Keratinocyte (primary cell): ENCODE data around the gene ADGRG6.

Experiments used
- EZH2 ChIP-seq: IDR thresholded peaks from one replicate; pipeline ENCODE4 v1.6.1; 2012; ENCODE audit warnings: inconsistent platforms, mild to moderate bottlenecking, low read length, moderate library complexity
- TF ChIP-seq, protein P1 (sequence below), 3 experiments: IDR thresholded peaks in 1 of 3; conservative IDR thresholded peaks in 1 of 3; optimal IDR thresholded peaks in 1 of 3; 2 replicates in 2 of 3; 3 replicates in 1 of 3; pipeline versions ENCODE3 to v1.5.1; 2011; ENCODE audit warnings: low read length in 3 of 3, mild to moderate bottlenecking in 3 of 3, moderate library complexity in 2 of 3, control low read depth in 1 of 3, inconsistent platforms in 1 of 3; ENCODE audit not compliant: insufficient read depth in 2 of 3; ENCODE audit errors: extremely low read depth in 1 of 3

DNA sequence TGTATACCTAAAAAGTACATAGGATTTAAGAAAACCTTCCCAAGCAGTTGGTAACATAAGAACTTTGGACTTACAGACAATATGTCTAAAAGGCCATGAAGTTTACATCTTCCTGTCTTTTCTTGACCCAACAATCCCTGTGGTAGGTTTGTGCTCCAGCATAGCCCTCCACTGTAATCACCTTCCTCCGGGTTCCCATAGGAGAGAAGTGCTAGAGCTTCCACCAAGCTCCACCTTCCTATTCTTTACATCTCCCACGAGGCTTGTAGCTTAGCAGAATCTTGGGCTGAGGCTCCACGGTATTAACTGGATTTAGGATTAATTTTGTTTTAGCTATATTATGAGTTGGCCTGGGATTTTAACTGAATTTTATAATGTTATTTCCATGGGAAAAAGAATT lies 23.3 kb downstream of the ADGRG6 start:
- TF ChIP-seq EZH2 = no peak
- TF ChIP-seq, protein P1, sequence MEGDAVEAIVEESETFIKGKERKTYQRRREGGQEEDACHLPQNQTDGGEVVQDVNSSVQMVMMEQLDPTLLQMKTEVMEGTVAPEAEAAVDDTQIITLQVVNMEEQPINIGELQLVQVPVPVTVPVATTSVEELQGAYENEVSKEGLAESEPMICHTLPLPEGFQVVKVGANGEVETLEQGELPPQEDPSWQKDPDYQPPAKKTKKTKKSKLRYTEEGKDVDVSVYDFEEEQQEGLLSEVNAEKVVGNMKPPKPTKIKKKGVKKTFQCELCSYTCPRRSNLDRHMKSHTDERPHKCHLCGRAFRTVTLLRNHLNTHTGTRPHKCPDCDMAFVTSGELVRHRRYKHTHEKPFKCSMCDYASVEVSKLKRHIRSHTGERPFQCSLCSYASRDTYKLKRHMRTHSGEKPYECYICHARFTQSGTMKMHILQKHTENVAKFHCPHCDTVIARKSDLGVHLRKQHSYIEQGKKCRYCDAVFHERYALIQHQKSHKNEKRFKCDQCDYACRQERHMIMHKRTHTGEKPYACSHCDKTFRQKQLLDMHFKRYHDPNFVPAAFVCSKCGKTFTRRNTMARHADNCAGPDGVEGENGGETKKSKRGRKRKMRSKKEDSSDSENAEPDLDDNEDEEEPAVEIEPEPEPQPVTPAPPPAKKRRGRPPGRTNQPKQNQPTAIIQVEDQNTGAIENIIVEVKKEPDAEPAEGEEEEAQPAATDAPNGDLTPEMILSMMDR (optimal IDR thresholded peaks at IDR 0.05 in 1 of 3, IDR thresholded peaks at IDR 0.05 in 1 of 3, conservative IDR thresholded peaks at IDR 0.05 in 1 of 3; ENCODE audit: extremely low read depth in 1 of 3, insufficient read depth in 2 of 3, low read length in 3 of 3) = no peak
